Measurements from ENCODE around the gene UCK2.

- TF ChIP-seq, protein P1, sequence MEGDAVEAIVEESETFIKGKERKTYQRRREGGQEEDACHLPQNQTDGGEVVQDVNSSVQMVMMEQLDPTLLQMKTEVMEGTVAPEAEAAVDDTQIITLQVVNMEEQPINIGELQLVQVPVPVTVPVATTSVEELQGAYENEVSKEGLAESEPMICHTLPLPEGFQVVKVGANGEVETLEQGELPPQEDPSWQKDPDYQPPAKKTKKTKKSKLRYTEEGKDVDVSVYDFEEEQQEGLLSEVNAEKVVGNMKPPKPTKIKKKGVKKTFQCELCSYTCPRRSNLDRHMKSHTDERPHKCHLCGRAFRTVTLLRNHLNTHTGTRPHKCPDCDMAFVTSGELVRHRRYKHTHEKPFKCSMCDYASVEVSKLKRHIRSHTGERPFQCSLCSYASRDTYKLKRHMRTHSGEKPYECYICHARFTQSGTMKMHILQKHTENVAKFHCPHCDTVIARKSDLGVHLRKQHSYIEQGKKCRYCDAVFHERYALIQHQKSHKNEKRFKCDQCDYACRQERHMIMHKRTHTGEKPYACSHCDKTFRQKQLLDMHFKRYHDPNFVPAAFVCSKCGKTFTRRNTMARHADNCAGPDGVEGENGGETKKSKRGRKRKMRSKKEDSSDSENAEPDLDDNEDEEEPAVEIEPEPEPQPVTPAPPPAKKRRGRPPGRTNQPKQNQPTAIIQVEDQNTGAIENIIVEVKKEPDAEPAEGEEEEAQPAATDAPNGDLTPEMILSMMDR (IDR thresholded peaks at IDR 0.05; ENCODE audit: low read depth, low read length): no peak
- TF ChIP-seq EZH2phosphoT487 (IDR thresholded peaks at IDR 0.05; ENCODE audit: low read depth): no peak
Observed at GRCh38 chr1:165900576-165901380, 73.4 kb downstream of the UCK2 start.
